Activated CD4-positive, alpha-beta memory T cell treated with anti-CD3 and anti-CD28 coated beads for 36 hours (primary cell): ENCODE results near the gene PIKFYVE. TPM values are rescaled to one million over a fixed set of nuclear protein-coding genes. Genes with fewer than 3 reads are reported as not detected.
"Not testable (repeated sequence)": the region's sequence is repeated elsewhere in the genome, so short reads cannot be mapped to it uniquely, and the experiment has no call there.

Experiments
- CTCF ChIA-PET: fragments of 350-600 bp; sonication (Branson Sonifier 250); formaldehyde crosslinking; loops from one replicate; lab custom pipeline; 2021; ENCODE audit warnings: antibody characterized with exemption, inconsistent platforms; lab: Charles Lee
- POLR2A ChIA-PET: fragments of 350-600 bp; sonication (Branson Sonifier 250); formaldehyde crosslinking; loops from one replicate; lab custom pipeline; 2021; ENCODE audit warnings: antibody characterized with exemption; lab: Charles Lee
- DNase-seq: peaks from one replicate; pipeline ENCODE4 v3.0.0-alpha.2; 2020
- H3K27ac Mint-ChIP-seq: one replicate; pipeline ENCODE4 v1.8.0; 2021; ENCODE audit warnings: mixed read lengths
- H3K27me3 Mint-ChIP-seq: one replicate; pipeline ENCODE4 v1.8.0; 2021; ENCODE audit warnings: mixed read lengths
- H3K36me3 Mint-ChIP-seq: one replicate; pipeline ENCODE4 v1.8.0; 2021; ENCODE audit warnings: mixed read lengths
- H3K4me1 Mint-ChIP-seq: one replicate; pipeline ENCODE4 v1.8.0; 2021; ENCODE audit warnings: low read depth, mixed read lengths
- H3K4me3 Mint-ChIP-seq: one replicate; pipeline ENCODE4 v1.8.0; 2021; ENCODE audit warnings: mild to moderate bottlenecking, mixed read lengths
- H3K9me3 Mint-ChIP-seq: one replicate; pipeline ENCODE4 v1.8.0; 2021; ENCODE audit warnings: mixed read lengths
- intact Hi-C: fragments of 100-400 bp; cut with micrococcal nuclease; formaldehyde crosslinking; loops from one replicate; pipeline ENCODE4 v1.15.1; 2023
- total RNA-seq, 2 experiments: library from RNA; stranded (reverse); gene quantifications; one replicate each; pipeline ENCODE4 v1.2.3, GENCODE V29; 2021

PIKFYVE gene
- total RNA-seq, 2 experiments from 2014 or later, result 22.4 to 23.7 TPM

GRCh38 chr2:208352644-208353567 is 86.9 kb downstream of the PIKFYVE start:
- H3K9me3 Mint-ChIP-seq, result no peaks in the 10 kb centered on the region
- H3K27me3 Mint-ChIP-seq, result no peaks in the 10 kb centered on the region
- intact Hi-C loops, result no loop called here
- H3K36me3 Mint-ChIP-seq, result peaks cover 31% of the 10 kb centered on the region
- CTCF ChIA-PET, result no interaction called here
- no peak for DNase-seq
- H3K4me1 Mint-ChIP-seq, result peaks cover 2% of the 10 kb centered on the region
- no peak overlapping the region for H3K4me3 Mint-ChIP-seq
- H3K27ac Mint-ChIP-seq, result no peak overlapping the region
- POLR2A ChIA-PET, result no interaction called here

DNA sequence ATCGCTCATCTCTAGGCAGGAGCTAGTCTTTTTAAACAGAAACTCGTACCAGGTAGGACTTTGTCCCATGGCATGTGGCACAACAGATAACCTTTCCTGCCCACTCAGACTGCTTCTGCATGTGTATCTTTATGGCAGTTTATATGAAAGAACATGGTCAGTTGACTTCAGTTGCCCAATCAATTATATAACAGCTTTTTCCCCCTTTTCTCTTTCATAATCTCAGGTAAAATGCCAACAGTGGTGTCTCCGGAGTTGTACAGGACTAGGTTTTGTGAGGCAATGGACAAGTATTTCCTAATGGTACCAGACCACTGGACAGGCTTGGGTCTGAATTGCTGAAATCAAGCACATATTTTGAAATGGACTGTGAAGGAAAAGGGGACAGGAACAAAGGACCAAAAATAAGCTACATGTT is 88.9 kb downstream of the PIKFYVE start:
- intact Hi-C loops, result no loop called here
- no peak overlapping the region for H3K27ac Mint-ChIP-seq
- H3K4me3 Mint-ChIP-seq, result no peak overlapping the region
- ChIA-PET POLR2A (no interaction called here), CTCF (no interaction called here)
- peaks cover 33% of the 10 kb centered on the region for H3K36me3 Mint-ChIP-seq
- H3K27me3 Mint-ChIP-seq, result no peaks in the 10 kb centered on the region
- H3K4me1 Mint-ChIP-seq, result peaks cover 2% of the 10 kb centered on the region
- H3K9me3 Mint-ChIP-seq, result no peaks in the 10 kb centered on the region
- DNase-seq, result no peak

DNA sequence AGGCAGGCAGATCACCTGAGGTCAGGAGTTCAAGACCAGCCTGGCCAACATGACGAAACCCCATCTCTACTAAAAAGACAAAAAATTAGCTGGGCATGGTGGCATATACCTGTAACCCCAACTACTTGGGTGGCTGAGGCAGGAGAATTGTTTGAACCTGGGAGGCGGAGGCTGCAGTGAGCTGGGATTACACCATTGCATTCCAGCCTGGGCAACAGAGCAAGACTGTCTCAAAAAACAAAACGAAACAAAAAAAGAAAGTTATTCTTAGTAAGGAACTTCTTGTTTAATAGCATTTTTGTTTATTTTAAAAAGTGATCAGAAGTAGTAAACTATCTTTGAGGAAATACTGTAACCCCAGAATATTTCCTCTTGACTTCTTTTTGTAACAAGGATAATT is 90.4 kb downstream of the PIKFYVE start:
- H3K4me1 Mint-ChIP-seq, H3K27me3 Mint-ChIP-seq, POLR2A ChIA-PET, H3K4me3 Mint-ChIP-seq, DNase-seq, intact Hi-C loops, H3K27ac Mint-ChIP-seq, CTCF ChIA-PET, H3K9me3 Mint-ChIP-seq: not testable (repeated sequence)
- H3K36me3 Mint-ChIP-seq, result peaks cover 24% of the 10 kb centered on the region

DNA sequence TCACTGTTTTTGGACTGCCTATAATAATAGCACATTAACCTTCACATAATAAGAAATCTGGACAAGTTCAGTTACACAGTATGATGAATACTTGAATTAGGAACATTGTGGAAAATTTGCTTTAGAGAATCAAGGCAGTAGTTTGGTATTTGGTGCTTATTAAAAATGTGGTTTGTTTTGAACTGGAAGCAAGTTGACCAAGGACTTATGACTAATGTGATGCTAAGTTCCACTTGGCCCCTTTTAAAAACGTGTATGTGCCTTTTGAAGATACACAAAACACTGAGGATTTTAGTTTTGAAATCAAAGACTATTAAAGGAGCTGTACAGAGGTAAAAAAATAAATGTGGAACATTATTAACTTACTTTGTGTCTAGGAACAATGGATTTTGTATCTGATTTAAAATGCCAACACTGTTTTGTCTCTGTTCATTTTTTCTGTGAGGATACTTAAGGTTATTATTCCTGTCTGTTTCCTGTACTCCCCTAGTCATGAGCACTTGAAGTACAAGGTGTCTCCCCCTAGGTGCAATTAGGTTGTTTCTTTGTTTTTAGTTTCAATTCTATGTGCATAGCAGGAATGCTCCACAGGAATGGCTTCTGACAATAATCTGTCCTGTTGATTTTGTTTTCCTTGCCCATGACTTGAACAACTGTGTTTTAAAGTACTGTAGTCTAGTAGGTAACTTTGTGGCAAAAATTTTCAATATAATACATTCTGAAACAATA is 91.0 kb downstream of the PIKFYVE start:
- H3K4me1 Mint-ChIP-seq, result peaks cover 2% of the 10 kb centered on the region
- H3K36me3 Mint-ChIP-seq, result peaks cover 20% of the 10 kb centered on the region
- no peak for DNase-seq
- H3K4me3 Mint-ChIP-seq, result no peak overlapping the region
- intact Hi-C loops, result no loop called here
- H3K9me3 Mint-ChIP-seq, result no peaks in the 10 kb centered on the region
- no peaks in the 10 kb centered on the region for H3K27me3 Mint-ChIP-seq
- POLR2A ChIA-PET, result no interaction called here
- CTCF ChIA-PET, result no interaction called here
- no peak overlapping the region for H3K27ac Mint-ChIP-seq

DNA sequence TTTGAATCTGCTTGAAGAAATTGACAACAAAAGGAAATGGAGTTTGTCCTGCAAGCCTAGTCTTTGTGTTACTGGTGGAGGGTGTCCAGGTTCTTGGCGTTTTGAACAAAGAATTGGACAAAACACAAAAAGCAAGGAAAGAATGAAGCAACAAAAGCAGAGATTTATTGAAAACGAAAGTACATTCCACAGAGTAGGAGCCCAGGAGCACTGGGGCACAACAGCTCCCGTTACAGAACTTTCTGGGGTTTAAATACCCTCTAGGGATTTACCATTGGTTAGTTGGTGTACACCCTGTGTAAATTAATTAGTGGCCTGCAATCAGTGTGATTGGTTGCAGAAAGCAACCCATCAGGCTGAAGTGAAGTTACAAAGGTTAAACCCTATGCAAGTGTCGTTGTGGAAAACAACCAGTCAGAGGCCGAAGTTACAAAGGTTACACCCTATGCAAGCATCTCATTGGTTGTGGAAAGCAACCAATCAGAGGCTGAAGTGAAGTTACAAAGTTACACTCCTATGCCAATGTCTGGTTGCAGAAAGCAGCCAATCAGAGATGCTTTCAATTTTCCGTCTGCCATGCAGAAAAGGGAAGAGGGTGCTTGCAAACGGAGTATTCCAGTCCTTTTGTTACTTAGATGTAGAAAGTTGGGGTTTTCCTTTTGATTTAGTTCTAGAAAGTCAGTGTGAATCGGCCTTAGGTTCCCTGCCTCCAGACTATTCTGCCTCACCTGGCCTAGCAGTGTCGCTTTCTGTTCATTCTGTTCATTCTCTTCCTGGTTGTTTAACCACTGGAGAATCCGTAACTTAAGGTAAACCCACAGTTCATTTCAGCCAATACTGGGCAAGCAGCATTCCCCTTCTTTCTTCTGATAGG is 92.9 kb downstream of the PIKFYVE start:
- H3K4me3 Mint-ChIP-seq, result peak overlapping the region; percentile 16
- H3K4me1 Mint-ChIP-seq, result peaks cover 8% of the 10 kb centered on the region
- H3K27me3 Mint-ChIP-seq, result no peaks in the 10 kb centered on the region
- no peak for DNase-seq
- POLR2A ChIA-PET, result no interaction called here
- peaks cover 11% of the 10 kb centered on the region for H3K36me3 Mint-ChIP-seq
- CTCF ChIA-PET, result no interaction called here
- intact Hi-C loops, result no loop called here
- H3K27ac Mint-ChIP-seq, result no peak overlapping the region
- H3K9me3 Mint-ChIP-seq, result no peaks in the 10 kb centered on the region

DNA sequence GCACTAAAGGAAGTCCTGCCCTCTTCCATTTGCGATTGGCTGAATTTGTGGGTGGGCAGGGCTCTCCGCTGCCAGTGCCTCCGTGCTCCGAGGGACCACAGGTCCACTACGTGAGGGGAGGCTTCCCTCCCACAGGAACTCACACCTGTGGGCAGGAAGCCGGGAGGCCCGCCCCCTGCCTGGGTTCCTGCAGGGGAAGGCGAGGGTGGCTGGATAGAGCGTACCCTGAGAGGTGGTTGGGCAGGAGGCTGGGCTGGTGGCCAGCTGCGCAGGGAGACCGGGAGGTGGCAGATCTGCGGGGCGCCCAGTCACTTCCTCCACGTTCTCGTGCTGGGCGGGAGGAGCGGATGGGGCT is 93.6 kb downstream of the PIKFYVE start:
- ChIA-PET POLR2A (no interaction called here), CTCF (no interaction called here)
- H3K36me3 Mint-ChIP-seq, result peaks cover 11% of the 10 kb centered on the region
- intact Hi-C loops, result no loop called here
- peaks cover 8% of the 10 kb centered on the region for H3K4me1 Mint-ChIP-seq
- H3K9me3 Mint-ChIP-seq, result peaks cover 4% of the 10 kb centered on the region
- no peak for DNase-seq
- no peaks in the 10 kb centered on the region for H3K27me3 Mint-ChIP-seq
- H3K27ac Mint-ChIP-seq, result no peak overlapping the region
- no peak overlapping the region for H3K4me3 Mint-ChIP-seq

DNA sequence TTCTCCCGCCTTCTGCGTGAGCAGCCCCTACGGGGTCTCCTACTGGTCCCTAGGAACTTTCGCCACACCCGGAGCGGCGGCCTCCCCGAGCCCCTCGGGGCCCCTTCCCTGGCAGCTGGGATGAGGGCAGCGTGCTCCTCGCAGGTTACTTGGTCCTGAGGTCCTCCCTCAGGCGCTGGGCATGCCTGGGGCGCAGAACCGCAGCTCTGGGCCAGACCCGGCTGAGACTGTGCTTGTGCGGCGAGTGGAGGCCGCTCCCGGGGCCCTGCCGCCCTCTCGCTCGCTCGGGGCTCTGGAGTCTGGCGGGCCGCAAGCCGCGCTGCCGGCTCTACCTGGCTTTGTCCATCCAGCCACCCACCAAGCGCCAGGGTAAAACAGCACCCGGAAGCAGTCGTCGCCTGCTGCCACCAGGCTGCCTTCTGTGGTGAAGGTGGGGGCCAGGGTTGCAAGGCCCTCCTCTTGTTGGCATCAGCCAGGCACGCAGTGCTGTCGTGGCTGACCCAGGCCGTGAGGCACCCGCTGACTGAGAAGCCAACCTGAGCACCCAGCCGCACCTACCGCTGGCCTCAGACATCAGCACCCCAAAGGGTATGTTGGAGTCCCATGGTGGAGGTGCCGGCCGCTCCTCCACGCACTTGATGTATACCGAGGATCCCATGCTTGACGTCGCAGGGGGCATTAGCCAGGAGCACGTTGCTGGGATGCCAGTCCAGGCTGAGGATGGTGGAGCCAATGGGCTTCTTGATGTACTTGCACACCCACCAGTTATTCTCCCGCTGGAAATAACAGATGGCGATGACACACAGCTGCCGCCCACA is 94.4 kb downstream of the PIKFYVE start:
- Mint-ChIP-seq H3K27ac (no peak overlapping the region), H3K4me1 (peaks cover 8% of the 10 kb centered on the region), H3K27me3 (peaks cover 3% of the 10 kb centered on the region), H3K36me3 (peaks cover 12% of the 10 kb centered on the region), H3K9me3 (peaks cover 10% of the 10 kb centered on the region), H3K4me3 (no peak overlapping the region)
- no peak for DNase-seq
- POLR2A ChIA-PET, result no interaction called here
- CTCF ChIA-PET, result no interaction called here
- intact Hi-C loops, result no loop called here

DNA sequence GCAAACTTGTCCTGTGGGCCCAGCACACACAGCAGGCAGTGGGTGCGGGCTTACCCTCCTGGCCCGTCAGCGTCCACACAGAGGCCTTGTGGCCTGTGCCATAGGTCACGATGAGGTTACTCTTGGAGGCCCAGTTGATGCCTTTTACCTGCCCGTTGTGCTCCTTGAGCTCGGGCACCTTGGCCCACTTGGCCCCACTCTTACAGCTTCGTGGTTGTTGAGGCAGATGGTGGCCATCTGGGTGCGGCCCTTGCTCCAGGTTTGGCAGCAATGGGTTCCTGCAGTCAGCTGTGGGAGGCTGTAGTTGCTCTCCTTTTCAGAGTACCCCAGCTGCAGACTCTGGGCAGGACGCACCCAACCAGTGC is 95.0 kb downstream of the PIKFYVE start:
- Mint-ChIP-seq H3K27ac (no peak overlapping the region), H3K4me1 (peaks cover 8% of the 10 kb centered on the region), H3K27me3 (peaks cover 3% of the 10 kb centered on the region), H3K4me3 (no peak overlapping the region), H3K9me3 (peaks cover 11% of the 10 kb centered on the region), H3K36me3 (peaks cover 12% of the 10 kb centered on the region)
- no peak for DNase-seq
- POLR2A ChIA-PET, result no interaction called here
- CTCF ChIA-PET, result no interaction called here
- intact Hi-C loops, result no loop called here

DNA sequence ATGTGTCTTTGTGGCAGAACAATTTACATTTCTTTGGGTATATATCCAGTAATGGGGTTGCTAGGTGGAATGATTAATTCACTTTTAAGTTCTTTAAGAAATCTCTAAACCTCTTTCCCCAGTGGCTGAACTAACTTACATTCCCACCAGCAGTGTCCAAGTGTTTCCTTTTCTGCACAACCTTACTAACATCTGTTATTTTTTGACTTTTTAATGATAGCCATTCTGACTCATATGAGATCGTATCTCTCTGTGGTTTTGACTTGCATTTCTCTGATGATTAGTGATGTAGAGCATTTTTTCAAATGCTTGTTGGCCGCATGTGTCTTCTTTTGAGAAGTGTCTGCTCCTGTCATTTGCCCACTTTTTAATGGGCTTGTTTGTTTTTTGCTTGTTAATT is 97.4 kb downstream of the PIKFYVE start:
- H3K9me3 Mint-ChIP-seq, result peaks cover 11% of the 10 kb centered on the region
- no peak overlapping the region for H3K27ac Mint-ChIP-seq
- peaks cover 12% of the 10 kb centered on the region for H3K36me3 Mint-ChIP-seq
- H3K4me3 Mint-ChIP-seq, result no peak overlapping the region
- ChIA-PET CTCF (no interaction called here), POLR2A (no interaction called here)
- DNase-seq, result no peak
- H3K4me1 Mint-ChIP-seq, result peaks cover 6% of the 10 kb centered on the region
- H3K27me3 Mint-ChIP-seq, result peaks cover 3% of the 10 kb centered on the region
- intact Hi-C loops, result no loop called here

DNA sequence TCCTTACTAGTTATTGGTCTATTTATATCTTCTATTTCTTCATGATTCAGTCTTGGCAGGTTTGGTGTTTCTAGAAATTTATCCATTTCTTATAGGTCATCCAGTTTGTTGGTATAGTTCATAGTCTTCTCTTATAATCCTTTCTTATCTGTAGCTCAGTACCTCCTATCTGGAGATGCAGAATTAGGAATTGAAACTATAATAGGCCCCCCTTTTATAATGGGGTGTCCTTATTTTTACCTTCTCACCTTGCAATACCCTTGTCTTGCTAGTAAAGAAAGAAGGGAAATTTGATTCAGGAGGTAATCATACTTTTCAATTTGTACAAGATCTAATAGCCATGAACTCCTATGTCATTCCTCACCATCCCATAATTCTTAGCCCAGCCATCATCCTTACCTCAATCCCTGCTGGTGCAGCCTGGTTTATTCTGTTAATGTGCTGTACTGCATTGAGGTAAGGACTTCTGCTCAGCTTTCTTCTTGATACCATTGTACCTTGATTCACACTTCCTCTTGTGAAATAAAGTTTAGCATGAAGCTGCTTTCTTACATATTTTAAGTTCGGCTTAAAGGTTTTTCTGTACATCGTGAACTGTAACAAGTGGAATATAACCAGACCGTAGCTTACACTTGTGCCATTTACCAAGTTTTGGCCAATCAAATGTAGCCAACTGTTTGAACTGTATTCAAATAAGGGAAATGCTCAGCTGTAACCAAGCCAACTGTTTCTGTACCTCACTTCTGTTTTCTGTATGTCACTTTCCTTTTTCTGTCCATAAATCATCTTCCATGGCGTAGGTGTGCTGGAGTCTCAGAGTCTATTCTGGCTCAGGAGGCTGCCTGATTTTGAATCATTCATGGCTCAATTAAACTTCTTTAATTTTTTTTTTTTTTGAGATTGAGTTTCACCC is 100.4 kb downstream of the PIKFYVE start:
- POLR2A ChIA-PET, result no interaction called here
- H3K4me1 Mint-ChIP-seq, result peaks cover 6% of the 10 kb centered on the region
- H3K27ac Mint-ChIP-seq, result no peak overlapping the region
- H3K36me3 Mint-ChIP-seq, result peaks cover 6% of the 10 kb centered on the region
- H3K9me3 Mint-ChIP-seq, result peaks cover 11% of the 10 kb centered on the region
- no peak overlapping the region for H3K4me3 Mint-ChIP-seq
- intact Hi-C loops, result no loop called here
- no peak for DNase-seq
- H3K27me3 Mint-ChIP-seq, result peaks cover 3% of the 10 kb centered on the region
- CTCF ChIA-PET, result no interaction called here

DNA sequence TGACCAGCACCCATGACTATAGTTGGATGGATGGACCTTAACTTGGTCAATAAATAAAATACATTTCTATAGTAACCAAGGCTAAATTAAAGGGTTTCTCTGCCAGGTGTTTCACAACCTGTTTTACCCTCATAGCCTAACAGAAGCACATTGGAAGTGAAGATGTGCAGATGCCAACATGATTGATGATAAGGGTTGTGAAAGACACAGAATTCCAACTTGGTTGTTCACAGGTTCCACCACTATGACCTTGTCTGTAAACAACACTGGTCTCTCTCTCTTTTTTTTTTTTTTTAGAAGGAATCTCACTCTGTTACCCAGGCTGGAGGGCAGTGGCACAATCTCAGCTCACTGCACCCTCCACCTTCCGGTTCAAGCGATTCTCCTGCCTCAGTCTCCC is 103.0 kb downstream of the PIKFYVE start:
- Mint-ChIP-seq H3K4me1 (no peaks in the 10 kb centered on the region), H3K4me3 (no peak overlapping the region), H3K36me3 (peaks cover 6% of the 10 kb centered on the region), H3K9me3 (peaks cover 11% of the 10 kb centered on the region), H3K27ac (no peak overlapping the region), H3K27me3 (peaks cover 3% of the 10 kb centered on the region)
- CTCF ChIA-PET, result no interaction called here
- DNase-seq, result no peak
- intact Hi-C loops, result no loop called here
- POLR2A ChIA-PET, result interaction anchor here (0.7 kb wide), 1 partner anchor 1308 kb away, joined by 3 read pairs; no protein-coding TSS in a partner anchor
